H7 (cell line): ENCODE data around the gene C15orf39. TPM values are rescaled to one million over a fixed set of nuclear protein-coding genes. Genes with fewer than 3 reads are reported as not detected.
"Not testable (repeated sequence)": the region's sequence is repeated elsewhere in the genome, so short reads cannot be mapped to it uniquely, and the experiment has no call there.

Source experiments
- DNase-seq: peaks from one replicate; pipeline ENCODE4 v3.0.0; 2012
- H3K27me3 ChIP-seq: 2 replicates; pipeline ENCODE4 v1.6.0; 2011; ENCODE audit warnings: mild to moderate bottlenecking, low read length; ENCODE audit not compliant: control insufficient read depth, insufficient read depth
- H3K36me3 ChIP-seq: replicated peaks from 2 replicates; pipeline ENCODE4 v1.5.1; 2011; ENCODE audit warnings: low read length; ENCODE audit not compliant: control insufficient read depth, insufficient read depth
- H3K4me3 ChIP-seq: 2 replicates; pipeline ENCODE4 v1.5.1; 2011; ENCODE audit warnings: low read depth, mild to moderate bottlenecking, control low read depth, low read length, moderate library complexity; ENCODE audit not compliant: insufficient read depth
- total RNA-seq: library from RNA; depleted of rRNA; stranded (reverse); fragments of >200 nt; shearing (Covaris generic); gene quantifications from 2 replicates; pipeline ENCODE4 v1.2.3, GENCODE V29; 2014

Gene C15orf39
- total RNA-seq, 1 experiment from 2014 or later: 37.1 TPM

DNA sequence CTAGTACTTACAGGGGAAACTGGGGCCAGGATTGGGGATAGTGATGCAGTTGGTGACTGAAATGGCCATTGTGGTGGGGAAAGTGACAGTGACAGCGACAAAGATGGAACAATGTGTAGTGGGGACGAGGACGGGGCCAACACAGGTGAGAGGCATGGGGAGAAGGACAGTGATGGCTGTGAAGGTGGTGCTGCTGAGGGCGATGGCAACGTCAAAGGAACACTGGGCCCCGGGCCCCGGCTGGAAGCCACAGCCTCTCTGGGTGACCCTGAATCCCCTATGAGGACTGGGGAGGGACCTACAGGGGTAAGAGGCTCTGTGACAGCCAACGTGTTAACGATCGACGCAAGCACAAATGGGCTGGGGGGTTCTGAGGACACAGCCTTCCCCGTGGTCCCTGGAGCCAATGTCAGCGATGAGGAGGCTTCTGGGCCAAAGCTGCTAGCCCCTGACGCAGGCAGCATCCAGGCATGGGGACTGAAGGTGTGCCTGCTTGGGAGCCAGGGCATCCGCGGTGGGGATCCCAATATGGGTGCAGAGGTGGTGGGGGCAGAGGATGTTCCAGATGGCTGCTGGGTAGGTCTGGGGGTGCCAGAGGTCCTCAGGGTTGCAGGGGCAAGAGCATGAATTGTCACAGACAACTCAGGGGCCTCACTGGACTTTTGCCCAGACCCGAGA, 31.3 kb downstream of the C15orf39 start:
- Histone ChIP-seq H3K4me3 (no peak overlapping the region), H3K36me3 (no peaks in the 10 kb centered on the region), H3K27me3 (no peaks in the 10 kb centered on the region; the same call in 1 of the 2 replicates)
- peak; percentile 36 for DNase-seq

DNA sequence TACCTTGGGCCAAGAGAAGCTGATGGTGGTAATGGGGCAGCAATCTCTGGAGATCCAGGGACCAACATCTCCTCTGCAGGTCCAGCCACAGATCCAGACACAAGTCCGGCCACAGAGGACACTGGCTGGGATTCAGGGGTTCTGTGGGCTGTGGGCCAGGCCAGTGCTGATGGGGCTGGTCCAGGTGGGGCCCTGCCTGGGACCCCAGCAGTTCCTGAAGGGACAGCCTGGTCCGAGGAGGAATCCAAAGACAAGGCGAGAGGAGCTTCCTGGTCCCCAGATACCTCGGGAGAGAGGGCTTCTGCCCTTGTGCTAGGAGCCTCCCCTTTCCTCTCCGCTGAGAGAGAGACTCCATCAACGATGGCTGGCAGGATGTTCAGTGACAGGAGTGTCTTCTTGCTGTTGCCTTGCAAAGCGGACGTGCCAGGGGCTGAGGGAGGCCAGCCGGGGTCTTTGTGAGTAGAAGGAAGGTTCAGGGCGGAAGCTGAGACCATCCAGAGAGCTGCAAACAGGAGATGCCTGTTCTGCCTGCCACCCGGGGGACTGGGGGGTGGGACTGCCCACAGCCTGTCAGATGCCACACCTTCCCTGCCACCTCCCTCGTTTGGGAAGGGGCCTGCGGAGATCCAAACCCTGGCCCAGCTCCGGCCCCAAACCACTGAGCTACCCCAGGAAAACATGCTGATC, 32.0 kb downstream of the C15orf39 start:
- peak; percentile 36 for DNase-seq
- H3K27me3 ChIP-seq: no peaks in the 10 kb centered on the region; the same call in 1 of the 2 replicates
- no peaks in the 10 kb centered on the region for H3K36me3 ChIP-seq
- H3K4me3 ChIP-seq: no peak overlapping the region

DNA sequence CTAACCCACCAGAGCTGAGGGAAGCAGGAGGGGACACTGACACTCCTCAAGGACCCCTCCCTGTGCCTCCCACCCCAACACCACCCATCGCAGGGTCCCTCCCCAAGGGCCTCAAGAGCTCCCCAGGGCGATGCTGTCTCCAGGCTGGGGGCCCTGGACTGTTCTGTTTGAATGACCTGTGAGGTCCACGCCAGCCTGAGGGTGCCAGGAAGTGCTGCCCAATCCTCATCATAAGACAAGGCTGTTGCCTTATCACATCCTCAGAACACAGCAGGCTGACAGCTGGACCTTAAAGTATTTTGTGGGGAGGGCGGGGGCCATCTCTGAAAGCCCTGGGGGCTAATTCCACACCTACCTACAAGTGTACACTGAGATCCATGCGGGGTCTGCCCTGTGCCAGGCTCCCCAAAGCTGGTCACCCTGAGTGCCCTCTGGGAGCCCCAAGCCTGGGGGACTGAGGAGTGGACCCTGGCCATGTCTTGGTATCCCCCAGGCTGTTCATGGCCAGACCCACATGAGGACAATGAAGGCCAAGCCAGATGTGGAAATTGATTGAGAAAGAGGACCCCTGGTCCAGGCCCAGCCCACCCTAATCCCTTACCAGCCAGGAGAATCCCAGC, 32.6 kb downstream of the C15orf39 start:
- peak; percentile 27 for DNase-seq
- Histone ChIP-seq H3K36me3 (no peaks in the 10 kb centered on the region), H3K27me3 (no peaks in the 10 kb centered on the region; the same call in 1 of the 2 replicates), H3K4me3 (no peak overlapping the region)

DNA sequence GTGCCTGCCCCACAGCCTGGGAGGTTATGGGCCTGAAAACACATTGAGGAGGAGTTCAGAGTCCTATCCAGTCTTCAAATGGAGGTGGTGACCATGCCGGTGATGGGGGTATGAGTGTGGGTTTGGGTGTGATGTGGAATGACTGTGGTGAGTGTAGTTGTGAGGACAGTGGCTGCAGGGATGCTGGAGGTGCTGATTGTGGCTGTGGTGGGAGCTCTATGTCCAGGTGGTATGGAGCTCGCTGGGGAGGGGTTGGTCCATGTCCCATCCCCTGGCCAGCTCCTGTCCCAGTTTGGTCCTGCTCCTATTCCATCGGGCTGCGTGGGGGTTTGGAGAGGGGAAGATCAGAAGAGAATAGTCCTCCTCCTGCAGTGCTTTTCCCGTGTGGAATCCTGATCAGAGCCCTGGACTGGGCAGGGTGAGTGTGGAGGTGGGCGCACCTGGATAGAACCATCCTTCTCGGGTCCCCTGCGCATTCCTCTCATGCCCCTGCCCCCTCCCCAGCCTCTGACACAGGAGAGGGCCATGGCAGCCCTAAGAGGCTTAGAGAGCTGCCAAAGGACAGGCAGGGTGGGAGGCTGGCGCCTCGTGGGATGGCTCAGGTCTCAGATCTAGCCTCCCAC, 33.5 kb downstream of the C15orf39 start:
- Histone ChIP-seq H3K36me3 (no peaks in the 10 kb centered on the region), H3K4me3 (no peak overlapping the region), H3K27me3 (no peaks in the 10 kb centered on the region; the same call in 1 of the 2 replicates)
- peak; percentile 36 for DNase-seq

DNA sequence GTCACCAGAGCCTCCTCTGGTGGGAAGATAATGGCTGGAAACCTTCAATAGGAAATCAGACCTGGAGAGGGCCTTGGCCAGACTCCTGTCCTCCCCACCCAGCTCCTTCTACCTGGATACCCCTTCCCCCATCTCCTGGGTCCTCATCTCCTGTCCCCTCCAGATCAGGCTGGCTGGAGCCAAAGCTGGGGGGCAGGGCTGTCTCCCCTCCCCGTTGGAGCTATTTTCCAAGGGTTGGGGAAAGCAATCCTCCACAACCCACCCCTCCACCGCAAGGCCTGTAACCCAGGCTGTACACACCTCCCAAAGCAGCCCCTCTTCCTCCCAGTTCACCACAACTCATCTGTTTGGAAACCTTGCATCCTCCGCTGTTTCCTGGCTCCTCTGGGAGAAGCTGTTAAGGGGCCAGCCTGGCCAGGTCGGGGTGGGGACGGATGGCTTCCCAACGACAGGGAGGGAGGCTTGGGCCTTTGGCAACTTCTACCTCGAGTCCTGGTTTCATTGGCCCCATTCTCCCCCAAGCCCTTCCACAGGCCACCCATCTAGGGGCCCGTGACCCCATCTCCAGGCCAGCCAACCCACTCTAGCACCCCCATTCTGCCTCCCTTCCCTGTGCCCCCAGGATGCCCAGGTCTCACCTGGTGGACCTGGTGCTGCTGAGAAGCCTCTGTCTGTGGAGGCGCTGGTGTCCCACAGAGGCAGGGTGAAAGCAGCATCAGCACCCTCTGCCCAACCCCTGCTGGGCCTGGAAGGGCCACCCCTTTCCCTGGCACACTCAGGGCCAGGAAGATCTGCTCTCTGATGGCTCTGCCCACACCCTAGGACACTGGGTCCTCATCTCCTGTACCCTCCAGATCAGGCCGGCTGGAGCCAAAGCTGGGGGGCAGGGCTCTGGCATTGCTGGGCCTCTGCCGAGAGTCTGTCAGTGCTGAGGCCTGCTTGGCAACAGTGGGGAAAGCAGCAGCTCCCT, 34.4 kb downstream of the C15orf39 start:
- Histone ChIP-seq H3K4me3 (no peak overlapping the region), H3K27me3 (no peaks in the 10 kb centered on the region; the same call in 1 of the 2 replicates), H3K36me3 (no peaks in the 10 kb centered on the region)
- DNase-seq: peak; percentile 31

DNA sequence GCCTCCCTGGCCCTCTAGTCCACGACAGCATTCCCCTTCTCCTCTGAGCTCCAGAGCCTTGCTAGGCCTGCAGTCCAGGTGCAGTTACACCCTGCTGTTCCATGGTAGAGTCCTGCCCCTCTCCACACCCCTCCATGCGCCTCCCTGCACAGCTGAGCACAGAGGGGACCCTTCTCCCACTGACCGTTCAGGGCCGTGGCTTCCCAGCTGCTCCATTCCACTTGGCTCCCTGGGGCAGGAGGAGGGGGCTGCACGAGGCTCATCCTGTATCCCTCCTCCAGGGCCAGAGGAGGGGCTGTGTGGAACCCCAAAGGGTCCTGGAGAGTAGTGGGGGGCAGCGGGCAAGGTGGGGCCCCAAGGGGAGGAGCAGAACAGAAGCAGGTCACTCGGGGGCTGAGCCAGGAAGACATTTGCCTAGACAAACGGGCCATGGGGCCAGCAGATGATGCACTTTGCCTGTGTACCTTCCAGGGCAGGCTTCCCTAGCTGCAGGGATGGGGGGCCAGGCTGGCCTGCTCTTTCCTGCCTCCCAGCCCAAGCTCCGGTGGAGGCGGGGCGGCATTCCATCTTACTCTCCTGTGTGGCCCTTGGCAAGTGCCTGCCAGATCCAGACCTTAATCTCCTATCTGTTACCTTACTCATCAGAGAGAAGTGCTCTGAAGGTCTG, 35.8 kb downstream of the C15orf39 start:
- no peaks in the 10 kb centered on the region; the same call in 1 of the 2 replicates for H3K27me3 ChIP-seq
- H3K4me3 ChIP-seq: no peak overlapping the region
- H3K36me3 ChIP-seq: no peaks in the 10 kb centered on the region
- DNase-seq: peak; percentile 59

DNA sequence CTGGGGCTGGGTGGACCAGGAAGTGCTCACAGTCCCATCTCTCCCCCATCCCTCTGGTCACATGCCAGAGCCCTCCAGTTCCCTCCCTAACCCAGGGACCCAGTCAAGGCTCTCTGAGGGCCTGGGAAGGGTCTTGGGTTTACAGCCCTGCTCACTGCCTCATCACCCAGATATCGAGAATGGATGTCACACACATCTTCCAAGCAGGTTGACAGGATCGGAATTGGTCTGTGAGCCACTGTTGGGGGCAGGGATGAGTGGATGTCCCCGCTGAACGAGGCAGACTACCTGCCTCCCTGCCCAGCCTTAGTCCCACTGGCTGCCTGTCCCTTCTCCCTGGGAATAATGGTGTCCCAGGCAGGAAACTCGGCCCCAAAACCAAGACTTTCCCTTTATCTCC, 36.5 kb downstream of the C15orf39 start:
- no peaks in the 10 kb centered on the region for H3K36me3 ChIP-seq
- H3K27me3 ChIP-seq: no peaks in the 10 kb centered on the region; the same call in 1 of the 2 replicates
- no peak overlapping the region for H3K4me3 ChIP-seq
- peak; percentile 26 for DNase-seq

DNA sequence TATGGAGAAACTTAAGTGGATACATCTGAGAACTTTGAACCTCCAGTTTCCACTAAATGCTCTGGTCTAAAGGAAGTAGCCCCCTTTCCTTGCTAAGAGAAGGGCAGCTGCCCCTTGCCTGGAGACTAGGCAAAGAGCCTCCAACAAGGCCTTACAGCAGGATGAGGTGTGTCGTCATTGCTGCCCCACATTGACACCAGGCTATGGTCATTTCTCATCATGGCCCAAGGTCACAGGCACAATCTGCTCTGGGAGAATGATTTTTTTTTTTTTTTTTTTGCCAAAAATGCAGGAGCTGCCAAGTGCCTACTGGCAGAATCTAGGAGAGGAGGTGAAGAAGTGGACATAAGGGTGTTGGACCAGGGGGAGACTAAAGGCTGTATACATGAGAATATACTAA, 44.1 kb downstream of the C15orf39 start:
- not testable (repeated sequence) for H3K27me3 ChIP-seq, H3K4me3 ChIP-seq, DNase-seq, H3K36me3 ChIP-seq

DNA sequence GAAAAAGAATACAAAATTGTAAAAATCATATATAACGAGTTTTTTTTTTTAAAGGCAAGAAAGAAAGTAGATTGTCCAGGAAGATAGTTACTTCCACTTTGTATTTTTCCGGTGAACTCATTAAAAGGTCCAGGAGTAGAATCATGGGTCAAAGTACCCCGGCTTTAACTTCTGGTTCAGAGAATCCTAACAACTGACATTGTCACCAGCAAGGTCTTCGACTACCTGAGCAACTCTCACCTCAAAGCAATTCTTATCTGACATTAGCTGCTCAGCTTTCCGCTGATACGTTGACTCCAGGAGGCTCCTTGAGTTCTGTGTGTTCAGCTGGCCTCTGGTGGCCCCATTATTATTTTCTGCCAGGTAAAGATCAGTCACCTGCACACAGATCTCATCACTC, 47.3 kb downstream of the C15orf39 start:
- H3K4me3 ChIP-seq: not testable (repeated sequence)

DNA sequence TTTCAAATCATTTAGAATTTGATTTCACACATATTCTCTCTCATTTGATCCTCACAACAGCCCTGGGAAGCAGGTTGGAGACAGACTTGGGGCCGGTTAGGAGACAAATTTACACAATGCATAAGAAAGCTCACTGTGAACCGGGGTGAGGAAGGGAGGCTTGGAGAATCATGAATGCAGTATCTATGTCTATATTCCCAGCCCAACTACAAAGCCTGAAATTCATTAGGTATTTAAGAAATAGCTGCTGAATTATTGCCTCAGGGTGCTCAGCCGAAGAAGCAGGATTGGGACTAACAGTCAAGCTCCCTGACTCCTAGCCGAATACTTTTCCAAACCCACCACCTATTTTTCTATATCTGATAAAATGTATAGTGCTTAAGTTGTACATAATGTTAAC, 48.0 kb downstream of the C15orf39 start:
- no peak overlapping the region for H3K4me3 ChIP-seq
- DNase-seq: no peak
- H3K27me3 ChIP-seq: no peaks in the 10 kb centered on the region
- no peaks in the 10 kb centered on the region for H3K36me3 ChIP-seq

More for the DNA sequence above, 47.3 kb downstream of the C15orf39 start:
- H3K27me3 ChIP-seq, H3K36me3 ChIP-seq, DNase-seq: not testable (repeated sequence)

DNA sequence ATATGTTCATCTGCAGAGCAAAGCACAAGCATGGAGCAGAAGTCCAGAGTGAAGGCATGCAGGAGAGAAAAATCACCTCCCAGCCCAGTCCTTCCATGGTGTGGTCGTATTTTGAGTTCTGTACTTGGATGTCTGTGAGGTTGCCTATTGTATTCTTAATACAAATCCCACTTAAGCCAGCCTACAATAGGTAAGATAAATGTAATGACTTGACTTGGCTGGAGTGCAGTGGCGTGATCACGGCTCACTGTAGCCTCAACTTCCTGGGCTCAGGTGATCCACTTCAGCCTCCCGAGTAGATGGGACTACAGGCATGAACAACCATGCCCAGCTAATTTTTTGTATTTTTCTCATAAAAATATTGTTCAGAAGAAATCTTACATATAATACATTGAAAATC, 49.7 kb downstream of the C15orf39 start:
- H3K36me3 ChIP-seq, DNase-seq: not testable (repeated sequence)

DNA sequence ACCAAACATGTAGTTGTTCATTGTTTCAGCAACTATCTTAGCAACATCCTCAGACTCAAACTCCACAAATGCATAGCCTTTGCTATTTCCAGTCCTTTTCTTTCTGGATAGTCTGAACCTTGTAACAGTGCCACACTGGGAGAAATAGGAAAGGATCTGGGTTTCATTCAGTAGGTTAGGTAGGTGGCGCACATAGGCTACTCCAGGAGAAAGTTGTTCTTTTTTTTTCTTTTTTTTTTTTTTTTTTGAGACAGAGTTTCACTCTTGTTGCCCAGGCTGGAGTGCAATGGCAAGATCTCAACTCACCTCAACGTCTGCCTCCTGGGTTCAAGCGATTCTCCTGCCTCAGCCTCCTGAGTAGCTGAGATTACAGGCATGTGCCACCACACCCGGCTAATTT, 50.6 kb downstream of the C15orf39 start:
- H3K27me3 ChIP-seq, DNase-seq, H3K36me3 ChIP-seq, H3K4me3 ChIP-seq: not testable (repeated sequence)

More for the DNA sequence above, 49.7 kb downstream of the C15orf39 start:
- H3K4me3 ChIP-seq, H3K27me3 ChIP-seq: not testable (repeated sequence)

DNA sequence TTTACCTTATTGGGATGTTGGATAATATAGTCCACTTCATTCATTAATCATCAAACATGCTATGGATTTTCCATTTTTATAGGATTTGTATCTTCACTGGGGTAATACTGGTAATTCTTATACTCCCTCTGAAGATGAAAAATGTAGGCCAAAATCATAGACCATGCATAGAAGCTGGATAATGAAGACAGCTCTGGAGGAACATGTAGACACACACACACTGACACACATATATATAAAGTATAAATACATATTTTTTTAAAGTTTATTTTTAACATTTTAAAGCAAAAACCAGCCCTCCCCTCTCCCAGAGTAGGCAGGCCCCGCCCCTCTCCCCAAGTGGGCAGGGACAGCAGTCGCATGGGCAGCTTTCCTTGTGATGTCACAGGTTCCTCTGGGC, 56.4 kb downstream of the C15orf39 start, which contains the start of gene GOLGA6C:
GOLGA6C (plus strand) TSS at position 301 of the 400 bp plus-strand sequence. CDS start 265 bp downstream, outside the sequence.
- not testable (repeated sequence) for H3K36me3 ChIP-seq, H3K4me3 ChIP-seq, DNase-seq, H3K27me3 ChIP-seq
